H1 (cell line): Measurements from ENCODE around the gene POPDC2. TPM values are rescaled to one million over a fixed set of nuclear protein-coding genes. Genes with fewer than 3 reads are reported as not detected.

Experiments used
- ASH2L ChIP-seq: fragments of 200-600, 300-600 bp; sonication (generic); IDR thresholded peaks from one replicate; pipeline ENCODE4 v1.7.1; 2017; ENCODE audit warnings: low read length
- CREB1 ChIP-seq: IDR thresholded peaks from 2 replicates; pipeline ENCODE4 v1.6.1; 2012; ENCODE audit warnings: inconsistent platforms
- CTBP2 ChIP-seq: IDR thresholded peaks from 2 replicates; pipeline ENCODE4 v1.7.0; 2011; ENCODE audit warnings: borderline replicate concordance, mild to moderate bottlenecking, moderate library complexity, mixed read lengths, low read length; ENCODE audit not compliant: insufficient read depth, insufficient read length
- HDAC2 ChIP-seq, 2 experiments: fragments of 300-600 bp in 1 of 2; sonication (generic) in 1 of 2; IDR thresholded peaks; 2 replicates each; pipeline ENCODE4 v1.6.1; 2011 to 2012; ENCODE audit warnings: low read depth in 2 of 2, low read length in 2 of 2, mild to moderate bottlenecking in 2 of 2, moderate library complexity in 2 of 2, borderline replicate concordance in 1 of 2, inconsistent platforms in 1 of 2
- KDM4A ChIP-seq: IDR thresholded peaks from one replicate; pipeline ENCODE4 v1.7.1; 2012; ENCODE audit warnings: low read depth, mild to moderate bottlenecking, moderate library complexity, low read length, inconsistent platforms; ENCODE audit not compliant: severe bottlenecking
- NANOG ChIP-seq: IDR thresholded peaks from 2 replicates; pipeline ENCODE4 v1.6.1; 2011; ENCODE audit warnings: low read length, low read depth, mild to moderate bottlenecking, inconsistent platforms; ENCODE audit not compliant: insufficient read depth, poor library complexity, severe bottlenecking
- RBBP5 ChIP-seq: IDR thresholded peaks from 2 replicates; pipeline ENCODE4 v1.7.1; 2012; ENCODE audit warnings: low read depth, mild to moderate bottlenecking, inconsistent platforms, low read length, moderate library complexity, borderline replicate concordance
- SIX5 ChIP-seq: IDR thresholded peaks from 2 replicates; pipeline ENCODE4 v1.6.1; 2011; ENCODE audit warnings: mild to moderate bottlenecking, low read depth, low read length
- SP1 ChIP-seq: IDR thresholded peaks from 2 replicates; pipeline ENCODE4 v1.6.1; 2011; ENCODE audit warnings: low read depth, low read length
- SP2 ChIP-seq: IDR thresholded peaks from 2 replicates; pipeline ENCODE4 v1.6.1; 2012; ENCODE audit warnings: mild to moderate bottlenecking, low read length, inconsistent platforms
- TBP ChIP-seq: IDR thresholded peaks from 2 replicates; pipeline ENCODE4 v1.6.1; 2011; ENCODE audit warnings: low read depth, low read length, improper control_type of control experiment
- polyA plus RNA-seq, 7 experiments: library from polyadenylated mRNA; depleted of rRNA in 3 of 7; stranded (reverse) in 5 of 7; unstranded in 2 of 7; fragments of >200 nt in 5 of 7; fragments of 200-250 nt in 2 of 7; gene quantifications; 1 replicate in 5 of 7; 2 replicates in 1 of 7; 4 replicates in 1 of 7; pipeline versions ENCODE4 v1.2.1 to v1.2.3, GENCODE V29; 2011 to 2013; ENCODE audit warnings: missing spikeins in 2 of 7, mixed read lengths in 2 of 7
- total RNA-seq: library from RNA; stranded (reverse); fragmentation: NEBNext Ultra II Directional; extraction: Animal tissue kit (Norgen Biotek cat#: 25700); gene quantifications from 2 replicates; pipeline ENCODE4 v1.2.1, GENCODE V29; 2021
- TF ChIP-seq, protein P1 (sequence below): IDR thresholded peaks from 2 replicates; pipeline ENCODE4 v1.6.1; 2012; ENCODE audit warnings: inconsistent platforms
- TF ChIP-seq, protein P2 (sequence below): IDR thresholded peaks from 2 replicates; pipeline ENCODE4 v1.6.1; 2012; ENCODE audit warnings: inconsistent platforms

Gene POPDC2
- total and polyA plus RNA-seq, 2 of the 8 experiments (the other 6 are each of a cell fraction or from before 2014, with no cell fraction given) = 0.65 to 1.1 TPM

DNA sequence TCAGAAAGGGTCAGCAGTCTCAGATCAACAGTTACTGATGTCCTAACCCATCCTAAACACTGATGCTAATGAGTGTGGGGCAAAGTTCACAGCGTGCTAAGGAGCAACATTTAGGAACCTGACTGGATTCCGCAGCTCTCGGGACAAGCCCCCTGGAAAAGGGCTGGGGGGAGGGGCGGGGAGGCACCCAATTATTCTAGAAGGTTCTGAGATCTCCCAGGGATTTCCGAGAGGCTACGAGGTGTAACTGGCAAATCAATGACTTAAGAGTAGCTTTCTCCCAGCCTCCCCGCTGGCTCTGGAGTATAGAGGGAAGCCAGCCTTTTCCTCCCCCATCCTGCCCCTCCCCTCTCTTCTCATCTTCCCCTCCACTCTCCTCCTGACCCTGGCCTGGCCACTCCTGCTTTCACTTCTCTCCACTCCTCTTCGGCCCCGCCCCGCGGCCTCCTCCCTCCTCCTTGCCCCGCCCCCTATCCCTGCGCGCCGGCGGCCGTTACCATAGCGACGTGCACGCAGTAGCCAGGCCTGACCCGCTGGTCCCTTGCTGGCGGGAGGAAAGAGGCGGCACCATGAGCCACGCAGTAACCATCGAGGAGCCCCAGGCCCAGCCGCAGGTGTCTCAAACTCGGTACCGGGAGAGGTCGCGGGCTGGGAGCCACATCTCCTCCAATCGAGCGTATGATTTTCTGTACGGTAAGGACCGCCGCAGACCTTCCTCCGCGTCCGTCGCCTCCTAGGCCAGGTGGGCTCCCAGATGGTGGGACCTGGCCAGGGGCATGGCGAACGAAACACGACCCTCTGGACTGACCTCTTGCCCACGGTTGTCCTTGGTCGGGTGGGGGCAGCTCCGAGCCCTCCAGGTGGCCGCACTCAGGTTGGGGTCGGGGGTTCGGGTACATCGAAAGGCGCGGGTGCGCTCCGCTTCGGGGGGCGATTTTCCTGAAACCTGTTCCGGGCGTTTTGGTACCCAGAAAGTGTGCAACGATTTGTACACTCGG is 42.4 kb upstream of the POPDC2 start, which contains the start of gene CFAP91 (continued):
- TF ChIP-seq, protein P1, sequence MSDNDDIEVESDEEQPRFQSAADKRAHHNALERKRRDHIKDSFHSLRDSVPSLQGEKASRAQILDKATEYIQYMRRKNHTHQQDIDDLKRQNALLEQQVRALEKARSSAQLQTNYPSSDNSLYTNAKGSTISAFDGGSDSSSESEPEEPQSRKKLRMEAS = peak; percentile 93
- peak; percentile 94 for TF ChIP-seq ASH2L
- TF ChIP-seq HDAC2 (IDR thresholded peaks at IDR 0.05; ENCODE audit: borderline replicate concordance in 1 of 2, low read depth in 2 of 2, low read length in 2 of 2) = 0 out of 4 replicates have a peak, but pooled peaks of 1 of the 2 experiments have one; percentile 35
- peak; percentile 30 for TF ChIP-seq NANOG
- peak; percentile 86 for TF ChIP-seq KDM4A
- TF ChIP-seq TBP = 0 out of 2 replicates have a peak, but pooled peaks have one; percentile 31
- TF ChIP-seq CREB1 = peak; percentile 30
- no peak for TF ChIP-seq SP2
- TF ChIP-seq SP1 = peak; percentile 96
- TF ChIP-seq SIX5 = no peak
- TF ChIP-seq, protein P2, sequence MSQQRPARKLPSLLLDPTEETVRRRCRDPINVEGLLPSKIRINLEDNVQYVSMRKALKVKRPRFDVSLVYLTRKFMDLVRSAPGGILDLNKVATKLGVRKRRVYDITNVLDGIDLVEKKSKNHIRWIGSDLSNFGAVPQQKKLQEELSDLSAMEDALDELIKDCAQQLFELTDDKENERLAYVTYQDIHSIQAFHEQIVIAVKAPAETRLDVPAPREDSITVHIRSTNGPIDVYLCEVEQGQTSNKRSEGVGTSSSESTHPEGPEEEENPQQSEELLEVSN = peak; percentile 97
- peak; percentile 91 for TF ChIP-seq RBBP5
- TF ChIP-seq CTBP2 = peak; percentile 58
